Measurements from ENCODE around the gene SOX1.

SOX1 gene

GRCh38 chr13:112058519-112058873 is 8.5 kb upstream of the SOX1 start:
- DNase-seq (ENCODE audit: low read depth in 2 of 2, low spot score in 1 of 2): no peak

DNA sequence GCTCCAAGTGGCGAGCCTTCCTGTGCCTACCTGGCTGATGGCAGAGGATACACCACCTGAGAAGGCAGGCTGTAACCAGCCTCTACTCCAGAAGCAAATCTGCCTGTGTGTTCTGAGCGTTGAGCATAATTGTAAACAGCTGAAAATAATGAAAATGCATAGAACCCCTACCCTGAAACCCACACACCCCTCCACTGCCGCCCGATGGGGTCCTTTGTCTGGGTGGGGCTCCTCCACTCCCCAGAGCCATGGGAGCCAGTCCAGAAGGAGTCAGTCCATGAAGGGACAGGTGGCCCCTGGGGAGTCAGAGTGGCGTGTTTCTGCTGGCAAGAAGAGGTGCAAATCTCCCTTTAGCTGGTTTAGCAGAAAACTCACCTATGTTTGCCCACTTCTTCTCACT is 8.0 kb upstream of the SOX1 start:
- DNase-seq (ENCODE audit: low read depth in 2 of 2, low spot score in 1 of 2): no peak

DNA sequence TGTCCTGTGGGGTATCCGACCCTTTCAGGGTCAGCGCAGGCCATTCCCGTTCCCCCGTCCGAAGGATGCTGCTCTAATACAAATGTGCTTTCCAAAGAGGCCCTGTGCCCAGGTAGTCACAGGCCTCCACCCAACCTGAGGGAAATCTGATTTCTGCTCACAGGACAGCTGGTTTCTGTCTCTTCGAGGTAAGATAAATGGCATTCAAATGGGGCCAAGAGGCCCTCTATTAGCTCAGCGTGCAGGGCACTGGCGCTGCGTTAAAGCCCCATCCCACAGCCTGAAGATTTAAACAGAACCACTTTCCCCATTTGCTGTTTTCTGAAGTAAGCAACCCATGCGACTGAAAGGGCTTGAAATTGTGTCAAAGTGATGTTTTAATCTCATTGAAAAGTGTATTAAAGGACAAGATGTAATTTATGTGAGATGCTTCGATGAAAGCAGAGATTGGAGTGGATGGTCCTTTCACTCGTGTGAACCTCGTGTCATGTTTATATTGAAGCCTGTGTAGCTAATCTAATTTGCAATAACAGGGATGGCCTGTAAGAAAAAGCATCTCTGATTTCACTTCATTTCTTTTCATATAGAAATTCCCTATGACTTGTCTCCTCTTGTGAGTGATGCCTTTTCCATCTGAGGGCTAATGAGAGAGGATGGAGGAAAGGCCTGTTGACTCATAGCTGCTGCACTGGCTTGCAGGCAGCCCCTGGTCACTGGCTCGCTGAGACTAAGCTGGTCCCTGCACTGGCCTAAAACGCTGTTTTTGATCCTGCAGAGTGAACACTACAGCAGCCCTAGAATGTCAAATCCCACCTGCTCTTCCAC is 7.3 kb upstream of the SOX1 start:
- DNase-seq (ENCODE audit: low read depth in 2 of 2, low spot score in 1 of 2): no peak

GRCh38 chr13:112060282-112060830 is 6.6 kb upstream of the SOX1 start:
- DNase-seq (ENCODE audit: low read depth in 2 of 2, low spot score in 1 of 2): no peak

- DNase-seq (ENCODE audit: low read depth in 2 of 2, low spot score in 1 of 2): no peak
Observed at GRCh38 chr13:112060899-112061366, 6.0 kb upstream of the SOX1 start.

DNA sequence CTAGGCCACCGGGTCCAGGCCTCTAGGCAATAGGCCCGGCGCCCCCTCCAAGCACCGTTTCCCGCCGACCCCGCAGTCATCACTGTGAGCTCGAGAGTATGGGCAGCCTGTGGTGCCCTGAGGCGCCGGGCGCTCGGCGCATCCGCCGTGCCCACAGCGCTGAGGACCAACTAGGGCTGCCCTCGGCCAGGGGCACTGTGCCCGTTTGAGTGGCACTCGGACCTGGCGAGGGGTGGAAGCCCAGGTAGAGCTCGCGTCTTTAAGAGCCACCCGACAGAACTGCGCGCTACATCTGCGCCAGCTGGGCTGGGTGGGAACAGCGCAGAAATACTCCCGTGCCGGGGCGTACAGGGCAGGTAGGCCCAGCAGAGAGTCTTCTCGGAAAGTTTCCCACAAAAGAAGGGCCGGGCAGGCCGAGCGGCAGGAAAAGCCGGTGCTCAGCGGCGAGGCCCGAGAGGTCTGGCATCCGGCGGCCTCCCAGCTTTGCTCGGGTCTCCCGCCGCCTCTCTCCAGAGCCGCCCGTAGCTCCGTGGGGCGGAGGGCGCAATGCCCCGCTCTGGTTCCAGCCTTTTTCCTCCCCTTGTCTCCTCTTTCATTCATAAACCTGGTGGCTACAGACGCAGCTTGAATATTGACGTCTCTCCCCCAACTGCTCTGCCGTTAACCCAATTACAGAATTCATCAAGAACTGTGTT is 5.4 kb upstream of the SOX1 start:
- DNase-seq (ENCODE audit: low read depth in 2 of 2, low spot score in 1 of 2): no peak

DNA sequence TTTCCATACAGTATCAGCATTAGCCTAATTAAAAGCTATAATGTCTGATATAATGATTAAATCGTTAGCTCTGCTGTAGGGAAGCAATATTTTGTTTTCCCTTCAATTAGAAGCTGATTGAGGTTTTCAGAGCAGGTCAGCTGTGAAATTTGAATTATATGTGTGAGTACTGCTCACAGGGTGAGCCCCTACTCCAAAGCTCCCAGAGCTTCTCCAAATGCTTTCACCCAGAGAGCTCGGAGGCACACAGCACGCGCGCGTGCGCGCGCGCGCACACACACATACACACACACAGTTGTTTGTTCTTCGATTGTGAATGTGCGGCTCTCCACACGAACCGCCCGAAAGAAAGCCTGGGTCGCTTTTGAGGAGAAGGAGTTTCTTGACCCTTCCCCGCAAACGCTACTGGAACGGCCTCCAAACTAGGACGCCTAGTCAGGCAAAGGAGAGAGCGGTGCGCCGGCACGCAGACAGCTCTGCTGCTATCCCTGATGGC is 4.8 kb upstream of the SOX1 start:
- DNase-seq (ENCODE audit: low read depth in 2 of 2, low spot score in 1 of 2): no peak

DNA sequence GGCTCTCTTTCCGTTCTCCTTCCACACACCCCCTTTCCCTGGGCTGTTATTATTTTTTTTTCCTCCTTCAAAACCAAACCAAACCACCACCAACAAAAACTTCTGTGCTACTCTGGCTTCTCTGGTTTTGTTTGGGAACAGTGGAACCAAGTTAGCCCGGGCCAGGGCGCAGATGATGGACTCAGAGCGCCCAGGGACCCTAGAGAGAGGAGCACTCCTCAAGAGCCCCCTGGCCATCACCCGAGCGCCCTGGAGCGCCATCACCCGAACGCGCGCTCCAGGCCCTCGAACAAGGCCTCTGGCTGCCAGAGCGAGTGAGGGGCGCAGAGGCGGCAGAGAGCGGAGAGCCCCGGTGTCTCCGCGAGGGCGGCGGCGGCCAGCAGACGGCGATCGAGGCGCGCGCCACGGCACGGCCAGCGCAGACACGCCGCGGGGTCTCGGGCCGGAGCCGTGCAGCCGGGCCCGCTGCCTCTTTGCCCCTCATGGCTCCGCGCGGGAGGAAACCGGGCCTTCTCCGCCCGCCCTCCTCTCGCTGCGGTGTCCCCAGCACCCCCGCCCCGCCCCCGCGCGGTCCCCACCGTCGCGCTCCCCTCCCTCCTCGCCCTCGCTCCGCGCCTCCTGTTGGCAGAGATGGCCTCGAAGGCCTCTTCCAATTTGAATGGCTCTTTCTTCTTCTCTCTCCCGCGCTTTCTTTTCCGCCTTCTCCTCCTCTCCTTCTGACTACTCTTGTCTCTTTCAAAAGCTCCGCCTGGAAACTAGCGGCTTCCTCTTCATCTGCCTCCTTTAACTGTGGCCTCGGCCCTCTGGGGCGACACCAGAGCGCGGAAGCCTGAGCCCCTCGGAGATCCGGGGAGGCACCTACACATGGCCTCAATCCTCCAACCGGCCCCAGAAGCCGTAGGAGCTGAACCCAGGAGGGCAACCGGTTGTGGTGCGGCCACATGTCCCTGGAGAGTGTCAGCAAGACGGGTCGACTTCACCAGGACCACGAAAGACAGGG is 4.1 kb upstream of the SOX1 start:
- no peak for DNase-seq (ENCODE audit: low read depth in 2 of 2, low spot score in 1 of 2)

- DNase-seq (ENCODE audit: low read depth in 2 of 2, low spot score in 1 of 2): no peak
Observed at GRCh38 chr13:112063807-112064206, 3.1 kb upstream of the SOX1 start.

DNA sequence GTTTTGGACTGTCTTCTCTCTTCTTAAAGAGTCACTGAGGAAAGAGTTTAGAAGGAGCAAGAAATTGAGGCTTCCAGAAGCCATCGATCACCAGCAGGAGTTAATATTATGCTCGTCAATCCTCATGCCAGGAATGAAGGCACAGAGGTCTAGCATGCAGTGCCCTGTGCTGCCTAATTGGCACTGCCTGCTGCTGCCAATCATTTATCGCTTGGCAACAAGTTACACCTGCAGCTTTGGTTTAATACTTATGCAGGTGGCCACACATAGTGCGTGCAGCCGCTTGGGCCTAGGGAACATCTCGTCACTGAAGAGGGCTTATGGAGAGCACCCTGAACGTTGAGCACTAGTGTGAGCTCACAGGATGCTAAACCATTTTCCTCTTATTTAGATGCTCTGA is 2.7 kb upstream of the SOX1 start:
- no peak for DNase-seq (ENCODE audit: low read depth in 2 of 2, low spot score in 1 of 2)

DNA sequence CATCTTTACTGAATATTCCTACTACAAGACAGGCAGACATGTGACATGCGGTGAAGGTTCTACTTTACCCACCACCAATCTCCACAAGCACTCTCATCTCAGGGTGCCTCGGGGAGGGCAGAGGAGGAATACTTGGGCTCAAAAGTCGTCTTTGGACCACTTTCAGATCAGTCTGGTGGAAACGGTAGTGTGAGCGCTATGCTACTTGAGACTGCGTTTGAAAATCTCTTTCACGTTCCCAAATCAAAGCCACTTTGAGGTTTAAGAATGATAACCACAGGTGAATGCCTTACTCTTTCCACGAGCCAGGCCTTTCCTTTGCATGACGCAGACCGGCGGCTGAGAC is 1.5 kb upstream of the SOX1 start:
- no peak for DNase-seq (ENCODE audit: low read depth in 2 of 2, low spot score in 1 of 2)

DNA sequence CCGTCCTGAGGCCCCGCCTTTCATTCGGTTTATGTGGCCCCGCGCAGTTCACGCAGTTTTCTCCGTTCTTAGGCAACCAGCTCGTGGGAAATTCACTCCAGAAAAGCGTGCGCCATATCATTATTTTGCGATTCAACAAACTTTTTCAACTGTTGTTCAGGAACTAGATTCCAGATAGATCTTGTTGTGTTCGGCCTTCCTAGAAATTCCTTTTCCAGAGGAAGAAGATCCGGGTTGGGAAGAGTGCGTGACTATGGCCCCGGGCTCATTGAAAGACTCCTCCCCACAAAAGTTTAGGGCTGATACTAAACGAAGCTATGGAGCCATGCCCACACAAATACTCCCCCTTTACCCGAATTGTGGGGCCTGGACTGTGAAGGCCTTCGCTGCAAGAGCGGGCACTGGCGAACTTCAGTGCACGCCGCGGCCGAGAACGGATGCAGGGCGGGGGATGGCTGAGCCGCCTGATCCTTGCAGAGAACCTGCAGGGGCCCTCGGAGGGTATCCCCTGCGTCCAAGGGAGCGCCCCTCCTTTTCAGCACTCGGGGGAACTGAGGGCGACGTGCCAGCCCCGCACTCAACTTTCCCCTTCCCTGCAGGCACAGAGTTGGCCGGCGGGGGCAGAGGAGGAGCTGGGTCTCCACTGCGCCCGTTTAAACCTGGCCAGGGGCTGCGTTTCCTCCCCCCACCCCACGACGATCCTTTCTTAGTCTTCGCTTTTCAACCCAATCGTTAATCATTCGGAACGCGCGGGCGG is 904 bp upstream of the SOX1 start:
- no peak for DNase-seq (ENCODE audit: low read depth in 2 of 2, low spot score in 1 of 2)

DNA sequence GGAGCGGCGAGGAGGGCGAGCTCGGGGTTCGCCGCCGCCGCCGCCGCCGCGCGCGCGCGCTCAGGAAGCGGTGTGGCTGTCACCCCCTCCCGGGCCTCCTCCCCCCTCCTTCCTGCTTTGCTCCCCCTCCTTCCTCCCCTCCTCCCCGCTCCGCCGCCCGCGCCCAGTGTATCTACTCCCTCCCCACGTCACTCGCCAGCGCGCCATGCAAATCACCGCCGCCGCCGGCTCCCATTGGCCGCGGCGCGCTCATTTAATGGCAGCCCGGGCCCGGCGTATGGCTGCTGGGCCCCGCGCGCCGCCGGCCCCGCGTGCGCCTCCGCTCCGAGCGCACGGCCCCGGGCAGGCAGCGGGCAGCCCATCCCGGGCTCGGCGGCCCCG is 335 bp upstream of the SOX1 start:
- peak; percentile 5 to 21 for DNase-seq (ENCODE audit: low read depth in 2 of 2, low spot score in 1 of 2)

DNA sequence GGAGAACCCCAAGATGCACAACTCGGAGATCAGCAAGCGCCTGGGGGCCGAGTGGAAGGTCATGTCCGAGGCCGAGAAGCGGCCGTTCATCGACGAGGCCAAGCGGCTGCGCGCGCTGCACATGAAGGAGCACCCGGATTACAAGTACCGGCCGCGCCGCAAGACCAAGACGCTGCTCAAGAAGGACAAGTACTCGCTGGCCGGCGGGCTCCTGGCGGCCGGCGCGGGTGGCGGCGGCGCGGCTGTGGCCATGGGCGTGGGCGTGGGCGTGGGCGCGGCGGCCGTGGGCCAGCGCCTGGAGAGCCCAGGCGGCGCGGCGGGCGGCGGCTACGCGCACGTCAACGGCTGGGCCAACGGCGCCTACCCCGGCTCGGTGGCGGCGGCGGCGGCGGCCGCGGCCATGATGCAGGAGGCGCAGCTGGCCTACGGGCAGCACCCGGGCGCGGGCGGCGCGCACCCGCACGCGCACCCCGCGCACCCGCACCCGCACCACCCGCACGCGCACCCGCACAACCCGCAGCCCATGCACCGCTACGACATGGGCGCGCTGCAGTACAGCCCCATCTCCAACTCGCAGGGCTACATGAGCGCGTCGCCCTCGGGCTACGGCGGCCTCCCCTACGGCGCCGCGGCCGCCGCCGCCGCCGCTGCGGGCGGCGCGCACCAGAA is 1.1 kb downstream of the SOX1 start:
- no peak for DNase-seq (ENCODE audit: low read depth in 2 of 2, low spot score in 1 of 2)

DNA sequence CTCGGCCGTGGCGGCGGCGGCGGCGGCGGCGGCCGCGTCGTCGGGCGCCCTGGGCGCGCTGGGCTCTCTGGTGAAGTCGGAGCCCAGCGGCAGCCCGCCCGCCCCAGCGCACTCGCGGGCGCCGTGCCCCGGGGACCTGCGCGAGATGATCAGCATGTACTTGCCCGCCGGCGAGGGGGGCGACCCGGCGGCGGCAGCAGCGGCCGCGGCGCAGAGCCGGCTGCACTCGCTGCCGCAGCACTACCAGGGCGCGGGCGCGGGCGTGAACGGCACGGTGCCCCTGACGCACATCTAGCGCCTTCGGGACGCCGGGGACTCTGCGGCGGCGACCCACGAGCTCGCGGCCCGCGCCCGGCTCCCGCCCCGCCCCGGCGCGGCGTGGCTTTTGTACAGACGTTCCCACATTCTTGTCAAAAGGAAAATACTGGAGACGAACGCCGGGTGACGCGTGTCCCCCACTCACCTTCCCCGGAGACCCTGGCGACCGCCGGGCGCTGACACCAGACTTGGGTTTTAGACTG is 1.7 kb downstream of the SOX1 start:
- DNase-seq (ENCODE audit: low read depth in 2 of 2, low spot score in 1 of 2): no peak

GRCh38 chr13:112069061-112069844 is 2.3 kb downstream of the SOX1 start:
- no peak for DNase-seq (ENCODE audit: low read depth in 2 of 2, low spot score in 1 of 2)

DNA sequence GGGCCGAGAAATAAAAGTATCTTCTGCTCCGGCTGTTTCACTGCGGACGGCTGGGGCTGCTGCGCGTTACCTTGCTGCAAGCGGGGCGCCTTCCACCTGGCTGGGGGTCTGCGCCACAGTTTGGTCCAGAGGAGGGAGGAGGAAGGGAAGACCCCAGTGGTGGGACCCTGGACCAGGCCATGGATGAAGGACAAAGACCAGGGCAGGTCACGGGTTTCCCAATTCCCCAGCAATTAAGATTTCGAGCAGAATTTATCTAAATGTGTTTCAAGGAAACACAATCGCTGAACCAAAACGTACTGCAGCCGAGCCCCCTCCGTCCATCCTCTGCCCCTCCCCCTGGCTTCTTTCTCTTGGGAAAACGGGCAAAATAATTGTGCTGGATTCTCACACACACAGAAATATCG is 2.9 kb downstream of the SOX1 start:
- no peak for DNase-seq (ENCODE audit: low read depth in 2 of 2, low spot score in 1 of 2)

GRCh38 chr13:112071102-112071722 is 4.3 kb downstream of the SOX1 start:
- no peak for DNase-seq (ENCODE audit: low read depth in 2 of 2, low spot score in 1 of 2)
